ENCODE data around the gene FCER1G.

Gene FCER1G

DNA sequence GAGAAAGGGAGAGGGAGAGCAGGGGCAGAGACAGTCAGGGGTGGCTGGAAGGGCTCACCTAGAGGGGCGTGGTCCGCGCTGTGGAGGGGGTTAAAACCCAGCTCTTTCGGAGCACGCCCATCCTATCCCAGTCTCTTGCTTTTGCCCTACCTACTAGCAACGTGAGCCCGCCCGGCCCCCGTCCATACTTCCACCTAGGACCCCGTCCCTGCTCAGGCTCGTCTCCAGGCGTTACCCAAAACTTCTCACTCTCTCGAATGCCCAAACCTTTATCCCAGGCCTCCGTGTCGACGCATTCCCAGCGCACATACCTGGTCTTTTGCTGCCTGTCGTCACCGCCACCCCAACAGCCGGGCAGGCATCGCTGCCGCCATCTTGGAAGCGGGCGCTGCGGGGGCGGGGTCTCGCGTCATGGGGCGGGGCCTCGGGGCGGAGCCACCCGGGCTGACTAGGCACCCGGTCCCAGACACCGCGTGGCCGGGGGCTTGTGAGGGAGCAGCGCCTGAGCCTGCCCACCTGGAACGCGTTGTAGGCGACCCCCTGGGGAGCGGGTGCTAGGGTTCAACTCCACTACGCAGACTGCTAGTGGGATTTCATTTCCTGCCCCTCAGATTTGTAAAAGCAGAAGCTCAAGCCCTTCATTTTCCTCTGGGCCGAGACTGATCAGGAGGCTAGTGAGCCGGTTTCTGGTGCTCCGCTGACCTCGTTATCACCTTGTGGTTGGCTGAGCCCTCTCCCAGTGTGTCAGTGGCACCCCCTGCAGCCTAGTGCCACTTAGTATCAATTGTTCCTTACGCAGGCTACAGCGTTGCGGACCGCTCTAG lies 37.8 kb upstream of the FCER1G start, which contains the start of gene B4GALT3 (continued):
- TF ChIP-seq, protein P1, sequence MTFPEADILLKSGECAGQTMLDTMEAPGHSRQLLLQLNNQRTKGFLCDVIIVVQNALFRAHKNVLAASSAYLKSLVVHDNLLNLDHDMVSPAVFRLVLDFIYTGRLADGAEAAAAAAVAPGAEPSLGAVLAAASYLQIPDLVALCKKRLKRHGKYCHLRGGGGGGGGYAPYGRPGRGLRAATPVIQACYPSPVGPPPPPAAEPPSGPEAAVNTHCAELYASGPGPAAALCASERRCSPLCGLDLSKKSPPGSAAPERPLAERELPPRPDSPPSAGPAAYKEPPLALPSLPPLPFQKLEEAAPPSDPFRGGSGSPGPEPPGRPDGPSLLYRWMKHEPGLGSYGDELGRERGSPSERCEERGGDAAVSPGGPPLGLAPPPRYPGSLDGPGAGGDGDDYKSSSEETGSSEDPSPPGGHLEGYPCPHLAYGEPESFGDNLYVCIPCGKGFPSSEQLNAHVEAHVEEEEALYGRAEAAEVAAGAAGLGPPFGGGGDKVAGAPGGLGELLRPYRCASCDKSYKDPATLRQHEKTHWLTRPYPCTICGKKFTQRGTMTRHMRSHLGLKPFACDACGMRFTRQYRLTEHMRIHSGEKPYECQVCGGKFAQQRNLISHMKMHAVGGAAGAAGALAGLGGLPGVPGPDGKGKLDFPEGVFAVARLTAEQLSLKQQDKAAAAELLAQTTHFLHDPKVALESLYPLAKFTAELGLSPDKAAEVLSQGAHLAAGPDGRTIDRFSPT (tag by site-specific recombination; IDR thresholded peaks at IDR 0.05): 0 out of 2 replicates have a peak, but pooled peaks have one; percentile 48
- TF ChIP-seq ZNF16 (tag by site-specific recombination; IDR thresholded peaks at IDR 0.05; ENCODE audit: low read depth): 0 out of 2 replicates have a peak, but pooled peaks have one; percentile 39
- peak; percentile 79 for TF ChIP-seq ZNF629 (tag by site-specific recombination; IDR thresholded peaks at IDR 0.05)
- TF ChIP-seq ZNF423 (tag by site-specific recombination; IDR thresholded peaks at IDR 0.05): peak; percentile 99
- TF ChIP-seq SP7 (tag by site-specific recombination; IDR thresholded peaks at IDR 0.05): peak; percentile 83
- peak; percentile 41 for TF ChIP-seq ZBTB8A (tag by site-specific recombination; IDR thresholded peaks at IDR 0.05)
- TF ChIP-seq, protein P2, sequence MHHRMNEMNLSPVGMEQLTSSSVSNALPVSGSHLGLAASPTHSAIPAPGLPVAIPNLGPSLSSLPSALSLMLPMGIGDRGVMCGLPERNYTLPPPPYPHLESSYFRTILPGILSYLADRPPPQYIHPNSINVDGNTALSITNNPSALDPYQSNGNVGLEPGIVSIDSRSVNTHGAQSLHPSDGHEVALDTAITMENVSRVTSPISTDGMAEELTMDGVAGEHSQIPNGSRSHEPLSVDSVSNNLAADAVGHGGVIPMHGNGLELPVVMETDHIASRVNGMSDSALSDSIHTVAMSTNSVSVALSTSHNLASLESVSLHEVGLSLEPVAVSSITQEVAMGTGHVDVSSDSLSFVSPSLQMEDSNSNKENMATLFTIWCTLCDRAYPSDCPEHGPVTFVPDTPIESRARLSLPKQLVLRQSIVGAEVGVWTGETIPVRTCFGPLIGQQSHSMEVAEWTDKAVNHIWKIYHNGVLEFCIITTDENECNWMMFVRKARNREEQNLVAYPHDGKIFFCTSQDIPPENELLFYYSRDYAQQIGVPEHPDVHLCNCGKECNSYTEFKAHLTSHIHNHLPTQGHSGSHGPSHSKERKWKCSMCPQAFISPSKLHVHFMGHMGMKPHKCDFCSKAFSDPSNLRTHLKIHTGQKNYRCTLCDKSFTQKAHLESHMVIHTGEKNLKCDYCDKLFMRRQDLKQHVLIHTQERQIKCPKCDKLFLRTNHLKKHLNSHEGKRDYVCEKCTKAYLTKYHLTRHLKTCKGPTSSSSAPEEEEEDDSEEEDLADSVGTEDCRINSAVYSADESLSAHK (tag by site-specific recombination; IDR thresholded peaks at IDR 0.05): peak; percentile 64; the same call in 1 of the 2 replicates
- TF ChIP-seq, protein P3, sequence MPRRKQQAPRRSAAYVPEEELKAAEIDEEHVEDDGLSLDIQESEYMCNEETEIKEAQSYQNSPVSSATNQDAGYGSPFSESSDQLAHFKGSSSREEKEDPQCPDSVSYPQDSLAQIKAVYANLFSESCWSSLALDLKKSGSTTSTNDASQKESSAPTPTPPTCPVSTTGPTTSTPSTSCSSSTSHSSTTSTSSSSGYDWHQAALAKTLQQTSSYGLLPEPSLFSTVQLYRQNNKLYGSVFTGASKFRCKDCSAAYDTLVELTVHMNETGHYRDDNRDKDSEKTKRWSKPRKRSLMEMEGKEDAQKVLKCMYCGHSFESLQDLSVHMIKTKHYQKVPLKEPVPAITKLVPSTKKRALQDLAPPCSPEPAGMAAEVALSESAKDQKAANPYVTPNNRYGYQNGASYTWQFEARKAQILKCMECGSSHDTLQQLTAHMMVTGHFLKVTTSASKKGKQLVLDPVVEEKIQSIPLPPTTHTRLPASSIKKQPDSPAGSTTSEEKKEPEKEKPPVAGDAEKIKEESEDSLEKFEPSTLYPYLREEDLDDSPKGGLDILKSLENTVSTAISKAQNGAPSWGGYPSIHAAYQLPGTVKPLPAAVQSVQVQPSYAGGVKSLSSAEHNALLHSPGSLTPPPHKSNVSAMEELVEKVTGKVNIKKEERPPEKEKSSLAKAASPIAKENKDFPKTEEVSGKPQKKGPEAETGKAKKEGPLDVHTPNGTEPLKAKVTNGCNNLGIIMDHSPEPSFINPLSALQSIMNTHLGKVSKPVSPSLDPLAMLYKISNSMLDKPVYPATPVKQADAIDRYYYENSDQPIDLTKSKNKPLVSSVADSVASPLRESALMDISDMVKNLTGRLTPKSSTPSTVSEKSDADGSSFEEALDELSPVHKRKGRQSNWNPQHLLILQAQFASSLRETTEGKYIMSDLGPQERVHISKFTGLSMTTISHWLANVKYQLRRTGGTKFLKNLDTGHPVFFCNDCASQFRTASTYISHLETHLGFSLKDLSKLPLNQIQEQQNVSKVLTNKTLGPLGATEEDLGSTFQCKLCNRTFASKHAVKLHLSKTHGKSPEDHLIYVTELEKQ (tag by site-specific recombination; IDR thresholded peaks at IDR 0.05; ENCODE audit: borderline replicate concordance): 0 out of 2 replicates have a peak, but pooled peaks have one; percentile 6
- peak; percentile 77; the same call in 1 of the 2 replicates for TF ChIP-seq ZFP69B (tag by site-specific recombination; IDR thresholded peaks at IDR 0.05)
- TF ChIP-seq ZNF2 (tag by site-specific recombination; IDR thresholded peaks at IDR 0.05): peak; percentile 76
- peak; percentile 41; the same call in 1 of the 2 replicates for TF ChIP-seq ZNF596 (tag by site-specific recombination; IDR thresholded peaks at IDR 0.05)
- TF ChIP-seq ZNF48 (tag by site-specific recombination; IDR thresholded peaks at IDR 0.05): no peak
- TF ChIP-seq ZNF610 (tag by site-specific recombination; IDR thresholded peaks at IDR 0.05; ENCODE audit: borderline replicate concordance): peak; percentile 59; the same call in 1 of the 2 replicates
- TF ChIP-seq TCF7L2 (IDR thresholded peaks at IDR 0.05; ENCODE audit: borderline replicate concordance, low read depth, low read length): no peak
- TF ChIP-seq KLF8 (tag by site-specific recombination; IDR thresholded peaks at IDR 0.05): peak; percentile 95
- TF ChIP-seq ZBTB17 (tag by site-specific recombination; IDR thresholded peaks at IDR 0.05): peak; percentile 84
- TF ChIP-seq ZNF211 (tag by site-specific recombination; IDR thresholded peaks at IDR 0.05; ENCODE audit: low read depth): no peak
- TF ChIP-seq FEZF1 (tag by site-specific recombination; IDR thresholded peaks at IDR 0.05): peak; percentile 60
- TF ChIP-seq ZFHX2 (tag by site-specific recombination; conservative IDR thresholded peaks at IDR 0.05): peak; percentile 74
- TF ChIP-seq ZNF10 (tag by site-specific recombination; IDR thresholded peaks at IDR 0.05): peak; percentile 96
- peak; percentile 64; the same call in 1 of the 2 replicates for TF ChIP-seq ZBTB20 (tag by site-specific recombination; IDR thresholded peaks at IDR 0.05)
- peak; percentile 40; the same call in 1 of the 2 replicates for TF ChIP-seq WT1 (tag by site-specific recombination; IDR thresholded peaks at IDR 0.05)
- TF ChIP-seq GLIS1 (tag by site-specific recombination; IDR thresholded peaks at IDR 0.05): peak; percentile 98
- no peak for TF ChIP-seq ZNF174 (tag by site-specific recombination; IDR thresholded peaks at IDR 0.05)
- TF ChIP-seq, protein P4, sequence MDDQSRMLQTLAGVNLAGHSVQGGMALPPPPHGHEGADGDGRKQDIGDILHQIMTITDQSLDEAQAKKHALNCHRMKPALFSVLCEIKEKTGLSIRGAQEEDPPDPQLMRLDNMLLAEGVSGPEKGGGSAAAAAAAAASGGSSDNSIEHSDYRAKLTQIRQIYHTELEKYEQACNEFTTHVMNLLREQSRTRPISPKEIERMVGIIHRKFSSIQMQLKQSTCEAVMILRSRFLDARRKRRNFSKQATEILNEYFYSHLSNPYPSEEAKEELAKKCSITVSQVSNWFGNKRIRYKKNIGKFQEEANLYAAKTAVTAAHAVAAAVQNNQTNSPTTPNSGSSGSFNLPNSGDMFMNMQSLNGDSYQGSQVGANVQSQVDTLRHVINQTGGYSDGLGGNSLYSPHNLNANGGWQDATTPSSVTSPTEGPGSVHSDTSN (CRISPR knock-in tag; IDR thresholded peaks at IDR 0.05): 0 out of 2 replicates have a peak, but pooled peaks have one; percentile 40
- TF ChIP-seq HOXC10 (CRISPR knock-in tag; IDR thresholded peaks at IDR 0.05): no peak
- TF ChIP-seq, protein P5, sequence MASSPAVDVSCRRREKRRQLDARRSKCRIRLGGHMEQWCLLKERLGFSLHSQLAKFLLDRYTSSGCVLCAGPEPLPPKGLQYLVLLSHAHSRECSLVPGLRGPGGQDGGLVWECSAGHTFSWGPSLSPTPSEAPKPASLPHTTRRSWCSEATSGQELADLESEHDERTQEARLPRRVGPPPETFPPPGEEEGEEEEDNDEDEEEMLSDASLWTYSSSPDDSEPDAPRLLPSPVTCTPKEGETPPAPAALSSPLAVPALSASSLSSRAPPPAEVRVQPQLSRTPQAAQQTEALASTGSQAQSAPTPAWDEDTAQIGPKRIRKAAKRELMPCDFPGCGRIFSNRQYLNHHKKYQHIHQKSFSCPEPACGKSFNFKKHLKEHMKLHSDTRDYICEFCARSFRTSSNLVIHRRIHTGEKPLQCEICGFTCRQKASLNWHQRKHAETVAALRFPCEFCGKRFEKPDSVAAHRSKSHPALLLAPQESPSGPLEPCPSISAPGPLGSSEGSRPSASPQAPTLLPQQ (tag by site-specific recombination; IDR thresholded peaks at IDR 0.05): peak; percentile 87
- peak; percentile 78 for TF ChIP-seq OSR2 (tag by site-specific recombination; IDR thresholded peaks at IDR 0.05)
- TF ChIP-seq ZSCAN23 (tag by site-specific recombination; IDR thresholded peaks at IDR 0.05): peak; percentile 58; the same call in 1 of the 2 replicates
- TF ChIP-seq SP2 (tag by site-specific recombination; IDR thresholded peaks at IDR 0.05): peak; percentile 84
